Measurements from ENCODE around the gene SLIT3.

The SLIT3 gene

GRCh38 chr5:168827636-168828035 is 473.3 kb downstream of the SLIT3 start:
- H3K4me3 ChIP-seq (ENCODE audit: control insufficient read depth, low read depth, low read length): no peak overlapping the region
- TF ChIP-seq CTCF (conservative IDR thresholded peaks at IDR 0.05; ENCODE audit: control insufficient read depth, insufficient read depth, low read depth, low read length): no peak
- DNase-seq (ENCODE audit: low read depth): no peak

- TF ChIP-seq CTCF (conservative IDR thresholded peaks at IDR 0.05; ENCODE audit: control insufficient read depth, insufficient read depth, low read depth, low read length): no peak
- DNase-seq (ENCODE audit: low read depth): no peak
- H3K4me3 ChIP-seq (ENCODE audit: control insufficient read depth, low read depth, low read length): no peak overlapping the region
These were observed 474.7 kb downstream of the SLIT3 start for GRCh38 chr5:168826246-168826725.

GRCh38 chr5:168822745-168823281 is 478.1 kb downstream of the SLIT3 start:
- TF ChIP-seq CTCF (conservative IDR thresholded peaks at IDR 0.05; ENCODE audit: control insufficient read depth, insufficient read depth, low read depth, low read length): no peak
- peak; percentile 72 for DNase-seq (ENCODE audit: low read depth)
- H3K4me3 ChIP-seq (ENCODE audit: control insufficient read depth, low read depth, low read length): no peak overlapping the region

DNA sequence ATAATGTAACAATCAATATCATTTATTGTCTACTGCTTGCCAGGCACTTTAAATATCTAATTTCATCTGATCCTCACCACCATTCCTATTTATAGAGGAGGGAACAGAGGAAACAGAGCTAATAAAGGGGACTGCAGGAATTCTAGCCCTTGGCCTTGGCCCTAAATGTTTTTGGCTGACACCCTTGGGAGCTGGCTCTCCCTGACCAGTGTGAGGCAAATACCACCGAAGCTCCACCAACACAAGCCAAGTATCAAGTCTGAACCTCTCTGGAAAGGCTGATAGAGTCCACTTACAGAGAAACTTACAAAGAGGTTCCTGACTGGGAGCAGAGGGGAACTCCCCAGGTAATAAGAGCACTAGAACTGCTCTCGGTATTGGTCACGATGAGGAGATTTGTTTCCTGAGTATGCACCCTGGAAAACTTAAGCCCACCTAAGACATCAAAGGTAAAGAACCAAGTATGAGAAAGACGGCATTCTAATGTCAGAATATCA is 478.6 kb downstream of the SLIT3 start:
- H3K4me3 ChIP-seq (ENCODE audit: control insufficient read depth, low read depth, low read length): no peak overlapping the region
- DNase-seq (ENCODE audit: low read depth): no peak
- TF ChIP-seq CTCF (conservative IDR thresholded peaks at IDR 0.05; ENCODE audit: control insufficient read depth, insufficient read depth, low read depth, low read length): no peak

DNA sequence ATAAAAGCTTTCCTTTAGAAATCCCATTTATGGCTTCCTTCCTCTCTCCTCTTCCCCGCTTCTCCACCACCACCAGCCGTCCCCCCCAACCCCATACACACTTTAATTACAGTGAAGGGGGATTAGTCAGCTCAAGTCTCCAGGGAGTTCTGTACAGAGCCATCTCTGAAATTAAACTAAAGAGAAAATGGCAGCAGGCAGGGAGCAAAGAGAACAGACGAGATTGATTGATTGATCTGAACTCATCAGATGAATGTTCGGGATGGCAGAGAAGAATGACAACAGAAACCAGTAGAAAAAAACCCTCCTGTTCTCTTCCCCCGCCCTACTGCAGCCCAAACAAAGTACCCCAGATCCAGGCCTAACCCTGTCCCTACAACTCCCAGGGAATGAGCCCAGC is 480.1 kb downstream of the SLIT3 start:
- H3K4me3 ChIP-seq (ENCODE audit: control insufficient read depth, low read depth, low read length): no peak overlapping the region
- no peak for TF ChIP-seq CTCF (conservative IDR thresholded peaks at IDR 0.05; ENCODE audit: control insufficient read depth, insufficient read depth, low read depth, low read length)
- DNase-seq (ENCODE audit: low read depth): no peak

DNA sequence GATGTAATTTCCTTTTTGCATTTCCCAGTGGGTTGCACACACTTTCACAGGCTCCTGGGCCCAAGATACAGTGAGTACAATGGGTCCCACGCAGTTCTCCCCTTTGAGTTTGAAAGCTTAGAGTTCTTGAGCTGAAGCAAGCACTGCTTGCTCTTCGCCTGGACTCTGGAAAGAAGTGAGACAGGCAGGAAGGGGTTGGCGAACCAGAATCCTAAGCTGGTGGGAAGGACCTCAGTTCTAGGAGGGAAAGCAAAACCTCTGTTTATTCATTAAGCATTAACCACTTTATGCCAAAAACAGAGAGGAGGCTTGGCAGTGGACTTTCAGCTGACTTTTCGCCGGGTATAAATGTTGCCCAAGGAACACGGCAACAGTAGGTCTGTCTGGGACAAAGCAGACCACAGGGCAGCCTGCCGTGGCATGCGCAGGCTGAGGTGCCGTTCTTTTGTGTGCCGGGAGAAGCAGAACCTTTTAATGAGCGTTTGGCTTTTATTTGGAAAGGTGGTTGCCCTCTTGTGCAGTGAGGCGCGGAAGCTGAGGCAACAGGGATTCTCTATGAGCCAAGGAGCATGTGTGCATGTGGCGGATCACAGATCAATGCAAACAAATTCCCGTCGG is 481.8 kb downstream of the SLIT3 start:
- no peak for DNase-seq (ENCODE audit: low read depth)
- TF ChIP-seq CTCF (conservative IDR thresholded peaks at IDR 0.05; ENCODE audit: control insufficient read depth, insufficient read depth, low read depth, low read length): no peak
- H3K4me3 ChIP-seq (ENCODE audit: control insufficient read depth, low read depth, low read length): no peak overlapping the region
